Amniotic epithelial cell (primary cell): ENCODE measurements around the gene LRRC45.

Experiments
- DNase-seq: peaks from one replicate; pipeline ENCODE4 v3.0.0-alpha.2; 2010; ENCODE audit warnings: low read depth

Gene LRRC45

GRCh38 chr17:82051776-82052637, 28.9 kb downstream of the LRRC45 start, which contains the start of the genes GPS1 and RFNG:
Gene GPS1, plus strand, starts transcription at chr17:82051898. Its CDS starts 34 bp downstream, at chr17:82051932.
Gene RFNG, minus strand, starts transcription at chr17:82051811. Its CDS starts 45 bp downstream, at chr17:82051766.
- peak; percentile 41 for DNase-seq

GRCh38 chr17:82052638-82053059, 29.5 kb downstream of the LRRC45 start:
- DNase-seq, result no peak

GRCh38 chr17:82053130-82053529, 30.0 kb downstream of the LRRC45 start:
- DNase-seq, result no peak

- DNase-seq, result no peak
Observed at GRCh38 chr17:82053556-82054263, 30.6 kb downstream of the LRRC45 start.

GRCh38 chr17:82054351-82055022, 31.4 kb downstream of the LRRC45 start:
- no peak for DNase-seq

- no peak for DNase-seq
Observed at GRCh38 chr17:82055023-82055964, 32.2 kb downstream of the LRRC45 start.

- no peak for DNase-seq
Observed at GRCh38 chr17:82055965-82056728, 33.0 kb downstream of the LRRC45 start.

GRCh38 chr17:82056729-82057621, 33.9 kb downstream of the LRRC45 start:
- no peak for DNase-seq

- no peak for DNase-seq
Observed at GRCh38 chr17:82058230-82058854, 35.2 kb downstream of the LRRC45 start.

GRCh38 chr17:82058855-82059249, 35.7 kb downstream of the LRRC45 start:
- DNase-seq, result no peak

- no peak for DNase-seq
Observed at GRCh38 chr17:82059272-82060000, 36.3 kb downstream of the LRRC45 start.

- no peak for DNase-seq
Observed at GRCh38 chr17:82060001-82060380, 36.9 kb downstream of the LRRC45 start.

GRCh38 chr17:82060614-82061013, 37.5 kb downstream of the LRRC45 start:
- no peak for DNase-seq

- DNase-seq, result no peak
Observed at GRCh38 chr17:82061047-82061925, 38.2 kb downstream of the LRRC45 start.

GRCh38 chr17:82062076-82062983, 39.2 kb downstream of the LRRC45 start:
- no peak for DNase-seq

GRCh38 chr17:82062984-82063368, 39.9 kb downstream of the LRRC45 start:
- DNase-seq, result no peak
